Lung (tissue), 12 donors: ENCODE measurements around the gene OR52B6. TPM values are rescaled to one million over a fixed set of nuclear protein-coding genes. Genes with fewer than 3 reads are reported as not detected.

Experiments
- ATAC-seq: fragments of 200-7000 bp; cut with Tn5 transposase; one replicate; pipeline ENCODE4 v1.9.1; 2020; ENCODE audit warnings: moderate number of reproducible peaks; ENCODE audit not compliant: insufficient read depth, low FRiP score
- DNase-seq, 3 donors: peaks; one replicate each; pipeline ENCODE4 v3.0.0-alpha.2; 2013 to 2017
- H3K27ac ChIP-seq, 2 donors: one replicate each; pipeline ENCODE4 v1.5.1; 2013; ENCODE audit warnings: mild to moderate bottlenecking in 2 of 2, moderate library complexity in 2 of 2, control low read depth in 1 of 2, inconsistent platforms in 1 of 2, low read depth in 1 of 2, low read length in 1 of 2
- H3K27me3 ChIP-seq, 3 donors: one replicate each; pipeline ENCODE4 v1.5.1; 2013; ENCODE audit warnings: low read length in 2 of 3; ENCODE audit not compliant: control insufficient read depth in 3 of 3, insufficient read depth in 3 of 3
- H3K36me3 ChIP-seq, 4 donors: one replicate each; pipeline ENCODE4 v1.5.1; 2013; ENCODE audit warnings: low read length in 4 of 4, mild to moderate bottlenecking in 1 of 4, moderate library complexity in 1 of 4; ENCODE audit not compliant: control insufficient read depth in 4 of 4, insufficient read depth in 4 of 4
- H3K4me1 ChIP-seq, 5 donors: one replicate each; pipeline ENCODE4 v1.5.1; 2013; ENCODE audit warnings: low read length in 5 of 5, mild to moderate bottlenecking in 2 of 5, moderate library complexity in 1 of 5; ENCODE audit not compliant: control insufficient read depth in 5 of 5, insufficient read depth in 5 of 5
- H3K4me3 ChIP-seq: one replicate; pipeline ENCODE4 v1.5.1; 2013; ENCODE audit warnings: mild to moderate bottlenecking, control low read depth, moderate library complexity
- H3K9ac ChIP-seq, 2 donors: one replicate each; pipeline ENCODE4 v1.5.1; 2013; ENCODE audit warnings: low read length in 2 of 2, control low read depth in 1 of 2; ENCODE audit not compliant: insufficient read depth in 1 of 2
- H3K9me3 ChIP-seq, 4 donors: one replicate each; pipeline ENCODE4 v1.5.1; 2013; ENCODE audit warnings: low read length in 3 of 4, mild to moderate bottlenecking in 1 of 4, moderate library complexity in 1 of 4; ENCODE audit not compliant: control insufficient read depth in 4 of 4, insufficient read depth in 3 of 4
- WGBS, 2 donors: extraction: QIAGEN DNeasy Blood & Tissue Kit; methylation state at CpG; one replicate each; pipeline ENCODE4 v1.1.7; 2013; 5-methylcytosine and 5-hydroxymethylcytosine counted together
- polyA plus RNA-seq, 2 donors: library from polyadenylated mRNA; stranded (reverse); fragments of 200-250 nt; gene quantifications; one replicate each; pipeline ENCODE4 v1.2.1, GENCODE V29; 2013
- total RNA-seq, 2 donors: library from RNA; depleted of rRNA in 1 of 2; stranded (reverse); fragments of >200 nt in 1 of 2; gene quantifications; one replicate each; pipeline ENCODE4 v1.2.1, GENCODE V29; 2014 to 2021
- TF ChIP-seq, protein P1 (sequence below): IDR thresholded peaks from 2 replicates; pipeline ENCODE4 v1.5.1; 2012; ENCODE audit warnings: mild to moderate bottlenecking; ENCODE audit errors: control extremely low read depth, extremely low read depth
- donor health status: control.
- donor health status: control.
- donor health status: Bipolar disorder and iron deficiency.
- donor health status: healthy.
- donor health status: DM: yes; HTN: yes; CAD: no.

The OR52B6 gene
- total and polyA plus RNA-seq, 4 donors = not detected

GRCh38 chr11:5557751-5558150 is 22.9 kb upstream of the OR52B6 start:
- no peaks in the 10 kb centered on the region for H3K9me3 ChIP-seq
- H3K9ac ChIP-seq = no peak overlapping the region
- no peak overlapping the region for H3K27ac ChIP-seq
- no peak for DNase-seq
- no peaks in the 10 kb centered on the region for H3K27me3 ChIP-seq
- H3K4me1 ChIP-seq = no peaks in the 10 kb centered on the region
- no peak for ATAC-seq
- 32 to 63% methylated on average over 3 of the region's 3 CpGs for WGBS, 2 donors
- no peaks in the 10 kb centered on the region for H3K36me3 ChIP-seq
- TF ChIP-seq, protein P1, sequence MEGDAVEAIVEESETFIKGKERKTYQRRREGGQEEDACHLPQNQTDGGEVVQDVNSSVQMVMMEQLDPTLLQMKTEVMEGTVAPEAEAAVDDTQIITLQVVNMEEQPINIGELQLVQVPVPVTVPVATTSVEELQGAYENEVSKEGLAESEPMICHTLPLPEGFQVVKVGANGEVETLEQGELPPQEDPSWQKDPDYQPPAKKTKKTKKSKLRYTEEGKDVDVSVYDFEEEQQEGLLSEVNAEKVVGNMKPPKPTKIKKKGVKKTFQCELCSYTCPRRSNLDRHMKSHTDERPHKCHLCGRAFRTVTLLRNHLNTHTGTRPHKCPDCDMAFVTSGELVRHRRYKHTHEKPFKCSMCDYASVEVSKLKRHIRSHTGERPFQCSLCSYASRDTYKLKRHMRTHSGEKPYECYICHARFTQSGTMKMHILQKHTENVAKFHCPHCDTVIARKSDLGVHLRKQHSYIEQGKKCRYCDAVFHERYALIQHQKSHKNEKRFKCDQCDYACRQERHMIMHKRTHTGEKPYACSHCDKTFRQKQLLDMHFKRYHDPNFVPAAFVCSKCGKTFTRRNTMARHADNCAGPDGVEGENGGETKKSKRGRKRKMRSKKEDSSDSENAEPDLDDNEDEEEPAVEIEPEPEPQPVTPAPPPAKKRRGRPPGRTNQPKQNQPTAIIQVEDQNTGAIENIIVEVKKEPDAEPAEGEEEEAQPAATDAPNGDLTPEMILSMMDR = no peak
- H3K4me3 ChIP-seq = no peak overlapping the region

DNA sequence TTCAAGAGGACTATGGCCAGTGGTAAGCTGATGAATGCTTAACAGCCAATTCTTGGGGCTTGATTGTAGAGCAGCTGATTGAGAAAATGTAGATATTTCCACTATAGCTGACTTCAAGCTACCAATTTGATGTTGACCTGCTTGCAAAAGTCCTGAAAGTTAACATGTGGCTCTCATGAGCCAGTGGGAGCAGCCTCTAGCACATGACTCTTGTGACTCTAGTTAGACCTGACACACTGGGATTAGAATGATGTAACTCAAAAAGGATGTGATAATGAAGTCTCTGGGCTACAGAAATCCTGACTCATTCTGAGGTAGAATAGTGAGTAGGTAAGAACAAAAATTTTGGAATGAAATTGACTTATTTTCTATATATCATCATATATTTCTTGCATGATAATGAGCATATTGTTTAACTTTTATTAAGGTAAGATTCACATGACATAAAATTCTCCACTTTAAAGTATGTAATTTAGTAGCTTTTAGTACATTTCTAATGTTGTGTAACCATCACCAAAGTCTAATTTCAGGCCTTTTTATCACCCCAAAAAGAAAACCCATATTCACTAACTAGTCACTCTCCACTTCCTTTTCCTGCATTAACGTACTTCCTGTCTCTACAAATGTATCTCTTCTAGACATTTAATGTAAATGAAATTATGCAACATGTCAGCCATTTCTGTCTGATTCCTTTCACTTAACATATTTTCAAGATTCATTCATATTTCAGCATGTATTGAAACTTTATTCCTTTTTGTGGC is 16.2 kb upstream of the OR52B6 start:
- no peaks in the 10 kb centered on the region for H3K36me3 ChIP-seq
- no peak overlapping the region for H3K9ac ChIP-seq
- ATAC-seq = no peak
- no peaks in the 10 kb centered on the region for H3K4me1 ChIP-seq
- DNase-seq = no peak
- no peaks in the 10 kb centered on the region for H3K9me3 ChIP-seq
- no peak overlapping the region for H3K4me3 ChIP-seq
- no peaks in the 10 kb centered on the region for H3K27me3 ChIP-seq
- 43% methylated on average over 1 of the region's 1 CpG for WGBS, 2 donors
- TF ChIP-seq, protein P1 = no peak
- H3K27ac ChIP-seq = no peak overlapping the region

- Histone ChIP-seq H3K36me3 (no peaks in the 10 kb centered on the region), H3K4me1 (no peaks in the 10 kb centered on the region), H3K27ac (no peak overlapping the region), H3K27me3 (peaks cover 0 to 3% (median 0%) of the 10 kb centered on the region in 3 donors), H3K9me3 (no peaks in the 10 kb centered on the region), H3K4me3 (no peak overlapping the region), H3K9ac (no peak overlapping the region)
- WGBS, 2 donors = 91 to 93% methylated on average over 2 of the region's 2 CpGs
- ATAC-seq (no peak), DNase-seq (no peak)
- TF ChIP-seq, protein P1 = no peak
Measured at GRCh38 chr11:5574654-5575053, 6.0 kb upstream of the OR52B6 start.

- Histone ChIP-seq H3K4me3 (no peak overlapping the region), H3K27me3 (peaks cover 0 to 3% (median 0%) of the 10 kb centered on the region in 3 donors), H3K4me1 (no peaks in the 10 kb centered on the region), H3K36me3 (no peaks in the 10 kb centered on the region), H3K27ac (no peak overlapping the region), H3K9ac (no peak overlapping the region), H3K9me3 (no peaks in the 10 kb centered on the region)
- TF ChIP-seq, protein P1 = no peak
- ATAC-seq (no peak), DNase-seq (no peak)
- 70 to 77% methylated on average over 4 of the region's 4 CpGs for WGBS, 2 donors
Measured at GRCh38 chr11:5575152-5575551, 5.5 kb upstream of the OR52B6 start.
